Astrocyte (in vitro differentiated cells and primary cell): ENCODE data around the gene STRA6.

Source experiments
- CTCF ChIP-seq: IDR thresholded peaks from 2 replicates; pipeline ENCODE4 v1.5.1; 2011; ENCODE audit warnings: low read depth, mild to moderate bottlenecking, inconsistent platforms, low read length, moderate library complexity; ENCODE audit not compliant: insufficient read depth
- EZH2 ChIP-seq: IDR thresholded peaks from 2 replicates; pipeline ENCODE4 v1.6.1; 2012; ENCODE audit warnings: mild to moderate bottlenecking, low read length, inconsistent platforms; ENCODE audit not compliant: insufficient read depth

- TF ChIP-seq CTCF (no peak), EZH2 (no peak)
Measured at GRCh38 chr15:74251131-74251811, 48.7 kb upstream of the STRA6 start.
